ENCODE results near the gene CBLC. TPM values are rescaled to one million over a fixed set of nuclear protein-coding genes. Genes with fewer than 3 reads are reported as not detected.
A peak's percentile ranks its signal among the peaks of the same experiment; 100 is the strongest.

Gene CBLC
- total RNA-seq, 1 experiment from 2014 or later: 53.6 TPM

GRCh38 chr19:44753932-44754749 is 23.5 kb upstream of the CBLC start:
- Histone ChIP-seq H3K27me3 (ENCODE audit: insufficient read depth, low read depth) (no peaks in the 10 kb centered on the region), H3F3A (ENCODE audit: insufficient read depth, low read depth) (peaks cover 31% of the 10 kb centered on the region), H4K20me1 (ENCODE audit: insufficient read depth) (no peaks in the 10 kb centered on the region), H3K9me3 (ENCODE audit: insufficient read depth, low read depth) (no peaks in the 10 kb centered on the region), H3K4me1 (replicated peaks; ENCODE audit: insufficient read depth) (peaks cover 48% of the 10 kb centered on the region), H3K27ac (peak overlapping the region; percentile 70), H2AFZ (peak overlapping the region; percentile 3; the same call in 1 of the 2 replicates), H3K4me3 (peak overlapping the region; percentile 43), H3K36me3 (ENCODE audit: low read depth) (peaks cover 23% of the 10 kb centered on the region), H3K9me2 (ENCODE audit: insufficient read depth) (no peaks in the 10 kb centered on the region), H3K79me2 (ENCODE audit: low read depth) (peaks cover 36% of the 10 kb centered on the region), H3K4me2 (peak overlapping the region; percentile 75)
- CTCF ChIA-PET: interaction anchor here (0.7 to 0.9 kb wide), 2 partner anchors 21 to 26 kb away, joined by 3 to 4 read pairs; no protein-coding TSS in a partner anchor
- TF ChIP-seq CTCF (conservative IDR thresholded peaks at IDR 0.05): no peak
- no peak for TF ChIP-seq EZH2 (IDR thresholded peaks at IDR 0.05; ENCODE audit: low read depth)
- TSS peak; percentile 98 for BruUV-seq (replicated peaks)
- DNase-seq: peak; percentile 66 to 85
- POLR2A ChIA-PET (ENCODE audit: unreplicated experiment): interaction anchor here (0.6 to 0.8 kb wide), 2 partner anchors 23 to 29 kb away, joined by 5 to 6 read pairs; no protein-coding TSS in a partner anchor
- intact Hi-C loops (cut with micrococcal nuclease; ENCODE audit: unreplicated experiment): loop anchor here (1.0 kb wide), 1 partner anchor 30 kb away; no protein-coding TSS in a partner anchor

- peaks cover 30% of the 10 kb centered on the region for H3K79me2 ChIP-seq (ENCODE audit: low read depth)
- H3K27ac ChIP-seq: peak overlapping the region; percentile 70; the same call in 1 of the 2 replicates
- DNase-seq: no peak
- BruUV-seq (replicated peaks): no TSS peak
- POLR2A ChIA-PET (ENCODE audit: unreplicated experiment): no interaction called here
- H3K4me2 ChIP-seq: peak overlapping the region; percentile 75
- H3K4me3 ChIP-seq: peak overlapping the region; percentile 43
- intact Hi-C loops (cut with micrococcal nuclease; ENCODE audit: unreplicated experiment): no loop called here
- H3F3A ChIP-seq (ENCODE audit: insufficient read depth, low read depth): peaks cover 33% of the 10 kb centered on the region
- peaks cover 44% of the 10 kb centered on the region for H3K4me1 ChIP-seq (replicated peaks; ENCODE audit: insufficient read depth)
- H2AFZ ChIP-seq: peak overlapping the region; percentile 3; the same call in 1 of the 2 replicates
- no peak for TF ChIP-seq CTCF (conservative IDR thresholded peaks at IDR 0.05)
- TF ChIP-seq EZH2 (IDR thresholded peaks at IDR 0.05; ENCODE audit: low read depth): no peak
- CTCF ChIA-PET: interaction anchor here (0.7 kb wide), 1 partner anchor 27 kb away, joined by 3 read pairs; no protein-coding TSS in a partner anchor
- no peaks in the 10 kb centered on the region for H3K27me3 ChIP-seq (ENCODE audit: insufficient read depth, low read depth)
- no peaks in the 10 kb centered on the region for H4K20me1 ChIP-seq (ENCODE audit: insufficient read depth)
- H3K36me3 ChIP-seq (ENCODE audit: low read depth): peaks cover 23% of the 10 kb centered on the region
- no peaks in the 10 kb centered on the region for H3K9me3 ChIP-seq (ENCODE audit: insufficient read depth, low read depth)
- no peaks in the 10 kb centered on the region for H3K9me2 ChIP-seq (ENCODE audit: insufficient read depth)
Measured at GRCh38 chr19:44754750-44755080, 23.0 kb upstream of the CBLC start.

- Histone ChIP-seq H3K4me2 (peak overlapping the region; percentile 75), H3K9me3 (ENCODE audit: insufficient read depth, low read depth) (no peaks in the 10 kb centered on the region), H3K9me2 (ENCODE audit: insufficient read depth) (no peaks in the 10 kb centered on the region), H3K36me3 (ENCODE audit: low read depth) (peaks cover 23% of the 10 kb centered on the region), H3K79me2 (ENCODE audit: low read depth) (peaks cover 26% of the 10 kb centered on the region), H2AFZ (no peak overlapping the region), H3K4me1 (replicated peaks; ENCODE audit: insufficient read depth) (peaks cover 40% of the 10 kb centered on the region), H3K4me3 (0 out of 2 replicates have a peak overlapping the region, but pooled peaks have one; percentile 43), H4K20me1 (ENCODE audit: insufficient read depth) (no peaks in the 10 kb centered on the region), H3K27ac (no peak overlapping the region), H3F3A (ENCODE audit: insufficient read depth, low read depth) (peaks cover 38% of the 10 kb centered on the region), H3K27me3 (ENCODE audit: insufficient read depth, low read depth) (no peaks in the 10 kb centered on the region)
- intact Hi-C loops (cut with micrococcal nuclease; ENCODE audit: unreplicated experiment): no loop called here
- ChIA-PET CTCF (interaction anchor here (0.6 to 1.2 kb wide), 2 partner anchors 31 to 578 kb away, joined by 7 to 10 read pairs; no protein-coding TSS in a partner anchor), POLR2A (ENCODE audit: unreplicated experiment) (interaction anchor here (0.5 kb wide), 1 partner anchor 22 kb away, joined by 3 read pairs; no protein-coding TSS in a partner anchor)
- no peak for TF ChIP-seq CTCF (conservative IDR thresholded peaks at IDR 0.05)
- TF ChIP-seq EZH2 (IDR thresholded peaks at IDR 0.05; ENCODE audit: low read depth): no peak
- no peak for DNase-seq
- no TSS peak for BruUV-seq (replicated peaks)
Measured at GRCh38 chr19:44755219-44755618, 22.5 kb upstream of the CBLC start.

All from PC-9 (cell line).